Pons (tissue), 1 donor: ENCODE results near the gene RNF115.
"Not testable (repeated sequence)": the region's sequence is repeated elsewhere in the genome, so short reads cannot be mapped to it uniquely, and the experiment has no call there.

Experiments
- DNase-seq: peaks from one replicate; pipeline ENCODE4 v3.0.0-alpha.2; 2016; ENCODE audit warnings: low spot score

RNF115 gene

GRCh38 chr1:145730467-145730866, 93.4 kb downstream of the RNF115 start:
- DNase-seq = no peak

GRCh38 chr1:145729666-145730436, 94.0 kb downstream of the RNF115 start:
- no peak for DNase-seq

DNA sequence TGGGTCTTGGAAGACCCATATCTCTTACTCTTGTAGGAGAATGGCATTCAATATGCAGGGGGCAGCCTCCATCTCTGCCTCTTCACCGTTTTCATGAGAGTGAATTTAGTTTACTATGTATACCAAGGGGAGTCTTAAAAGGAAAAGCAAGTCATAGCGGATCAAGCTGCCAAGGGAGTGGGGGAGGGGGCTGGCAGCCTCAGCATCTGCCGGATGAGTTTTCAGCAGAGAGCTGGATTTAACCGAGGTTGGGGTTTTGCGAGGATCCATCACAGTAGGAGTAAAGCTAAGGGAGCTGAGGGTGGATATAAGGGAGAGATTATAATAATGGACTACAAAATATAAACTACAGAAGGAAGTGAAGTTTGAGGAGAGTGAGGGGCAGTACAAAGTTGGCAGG, 94.7 kb downstream of the RNF115 start:
- no peak for DNase-seq

GRCh38 chr1:145726193-145726592, 97.7 kb downstream of the RNF115 start:
- DNase-seq = not testable (repeated sequence)

DNA sequence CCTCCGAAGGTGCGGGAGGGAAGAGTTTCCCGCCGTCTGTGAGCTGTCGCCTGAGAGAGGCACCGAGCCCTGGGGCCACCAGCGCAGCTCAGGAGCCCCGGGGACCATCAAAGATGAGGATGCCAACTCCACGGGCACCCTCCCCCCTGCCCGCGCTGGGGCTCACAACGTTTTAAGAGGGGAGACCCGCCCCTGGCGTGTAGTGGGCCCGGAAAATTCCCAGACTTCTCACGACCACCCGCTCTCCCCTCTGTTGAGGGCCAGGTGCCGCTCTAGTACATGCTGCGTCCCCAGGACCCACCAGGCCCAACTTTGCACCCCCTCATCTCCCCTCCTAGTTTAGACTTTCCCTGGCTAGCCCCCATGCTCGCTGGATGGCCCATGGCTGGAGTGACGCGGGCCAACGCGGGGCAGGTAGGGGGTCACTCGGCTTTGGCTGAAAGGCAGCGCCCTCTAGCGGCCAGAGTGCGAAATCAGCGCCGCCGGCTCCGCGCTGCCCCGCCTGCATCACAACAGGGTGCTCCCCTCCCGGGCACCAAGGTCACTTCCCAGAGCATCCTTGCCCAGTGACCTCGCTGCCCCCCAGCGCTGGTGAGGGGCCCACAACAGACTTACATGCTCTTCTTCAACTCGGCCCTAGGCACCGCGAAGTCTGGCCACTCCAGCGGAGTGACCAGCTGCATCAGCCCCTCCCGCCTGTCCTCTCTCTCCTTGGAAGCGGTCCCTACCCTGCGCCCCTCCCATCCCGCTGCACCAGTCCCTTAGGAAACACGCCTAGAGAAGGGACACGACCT, 102.8 kb downstream of the RNF115 start:
- peak; percentile 31 for DNase-seq

DNA sequence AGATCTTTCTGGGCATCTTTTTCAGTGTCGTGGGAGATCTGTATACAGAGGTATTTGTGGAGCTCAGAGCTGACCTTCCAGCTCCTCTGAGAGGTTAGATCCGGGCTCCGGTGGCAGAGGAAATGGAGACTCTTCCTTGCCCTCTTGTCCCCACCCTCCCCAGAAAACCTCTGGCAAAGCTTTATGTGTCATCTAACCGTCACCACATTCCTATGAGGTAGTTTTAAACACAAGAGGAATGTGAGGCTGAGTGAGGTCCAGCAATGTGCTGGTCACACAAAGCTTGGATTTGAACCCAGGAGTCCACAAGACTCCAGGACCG, 103.4 kb downstream of the RNF115 start:
- no peak for DNase-seq

- no peak for DNase-seq
These were observed 104.4 kb downstream of the RNF115 start, which contains the start of gene CD160 for GRCh38 chr1:145719230-145720079. Gene CD160 (plus strand): TSS chr1:145719499. CDS start chr1:145728328, 8,829 bp downstream.

GRCh38 chr1:145718465-145718864, 105.4 kb downstream of the RNF115 start:
- not testable (repeated sequence) for DNase-seq

GRCh38 chr1:145717833-145718232, 106.1 kb downstream of the RNF115 start:
- no peak for DNase-seq

DNA sequence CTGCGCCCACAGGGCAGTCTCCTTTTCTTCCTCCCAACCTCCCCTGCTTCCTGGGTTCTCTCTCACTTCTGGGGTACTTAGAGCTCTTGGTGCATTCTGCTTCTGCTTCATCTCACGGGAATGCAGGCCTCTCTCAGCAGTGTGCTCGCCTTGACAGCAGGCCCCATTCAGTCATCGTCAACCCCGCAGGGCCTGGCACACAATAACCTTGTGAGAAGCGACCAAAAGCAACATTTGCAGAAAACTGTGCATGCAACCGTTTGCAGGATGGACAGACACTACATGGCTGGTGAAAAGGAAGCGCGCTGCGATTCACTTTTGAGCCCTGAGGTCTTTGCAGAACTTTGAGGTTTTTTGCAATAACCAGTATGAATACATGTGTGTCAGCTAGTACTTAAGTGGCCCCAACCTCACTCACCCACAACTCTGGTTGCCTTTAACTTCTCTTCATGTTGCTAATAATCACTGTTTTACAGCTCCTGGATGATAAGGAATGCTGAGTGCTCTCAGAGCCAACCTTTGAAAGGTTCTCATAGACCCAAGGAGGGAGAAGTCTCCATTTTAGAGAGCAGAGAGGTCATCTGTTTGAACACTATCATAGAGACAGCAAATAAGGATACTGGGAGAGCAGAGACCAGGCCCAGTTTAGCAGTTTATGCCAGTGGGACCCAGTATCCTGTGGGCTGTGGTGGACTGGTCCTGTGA, 107.1 kb downstream of the RNF115 start:
- no peak for DNase-seq

GRCh38 chr1:145714524-145715111, 109.3 kb downstream of the RNF115 start:
- DNase-seq = no peak

GRCh38 chr1:145711213-145711651, 112.7 kb downstream of the RNF115 start:
- no peak for DNase-seq

DNA sequence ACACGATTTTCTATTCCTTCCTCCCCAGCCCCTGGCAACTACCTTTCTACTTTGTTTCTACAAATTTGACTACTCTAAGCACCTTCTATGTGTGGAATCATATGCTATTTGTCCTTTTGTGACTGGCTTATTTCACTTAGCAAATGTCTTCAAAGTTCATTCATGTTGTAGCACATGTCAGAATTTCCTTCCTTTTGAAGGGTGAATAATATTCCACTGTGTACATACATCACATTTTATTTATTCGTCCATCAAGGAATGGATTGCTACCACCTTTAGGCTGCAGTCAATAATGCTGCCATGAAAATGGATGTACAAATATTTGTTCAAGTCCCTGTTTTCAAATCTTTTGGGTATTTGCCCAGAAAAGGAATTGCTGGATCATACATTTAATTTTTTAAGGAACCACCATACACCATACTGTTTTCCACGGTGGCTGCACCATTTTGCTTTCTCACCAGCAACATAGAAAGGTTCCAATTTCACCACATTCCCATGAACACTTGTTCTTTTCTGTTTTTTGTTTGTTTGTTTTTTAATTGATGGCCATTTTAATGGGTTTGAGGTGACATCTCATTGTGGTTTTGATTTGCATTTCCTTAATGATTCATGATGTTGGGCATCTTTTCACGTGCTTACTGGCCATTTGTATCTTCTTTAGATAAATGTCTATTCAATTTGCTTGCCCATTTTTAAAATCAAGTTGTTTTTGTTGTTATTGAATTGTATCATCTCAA, 113.4 kb downstream of the RNF115 start:
- no peak for DNase-seq

DNA sequence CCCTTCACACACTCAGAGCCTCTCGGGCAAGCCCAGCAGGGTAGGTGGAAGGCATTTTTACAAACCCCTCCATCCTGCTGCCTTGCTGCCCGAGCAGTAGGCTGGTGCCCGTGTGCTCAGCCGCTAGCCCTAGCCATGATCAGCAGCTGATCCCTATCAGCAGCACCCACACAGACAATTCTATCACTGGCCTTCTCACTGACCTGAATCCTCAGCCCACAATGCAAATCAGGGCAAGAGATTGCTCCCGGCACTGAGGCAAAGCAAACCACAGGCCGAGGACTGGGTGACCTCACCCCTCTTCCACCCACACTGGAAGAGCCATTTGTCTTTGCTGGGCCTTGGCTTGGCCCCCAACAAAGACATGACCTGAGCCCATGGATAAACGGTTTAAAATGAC, 115.8 kb downstream of the RNF115 start:
- DNase-seq = no peak

DNA sequence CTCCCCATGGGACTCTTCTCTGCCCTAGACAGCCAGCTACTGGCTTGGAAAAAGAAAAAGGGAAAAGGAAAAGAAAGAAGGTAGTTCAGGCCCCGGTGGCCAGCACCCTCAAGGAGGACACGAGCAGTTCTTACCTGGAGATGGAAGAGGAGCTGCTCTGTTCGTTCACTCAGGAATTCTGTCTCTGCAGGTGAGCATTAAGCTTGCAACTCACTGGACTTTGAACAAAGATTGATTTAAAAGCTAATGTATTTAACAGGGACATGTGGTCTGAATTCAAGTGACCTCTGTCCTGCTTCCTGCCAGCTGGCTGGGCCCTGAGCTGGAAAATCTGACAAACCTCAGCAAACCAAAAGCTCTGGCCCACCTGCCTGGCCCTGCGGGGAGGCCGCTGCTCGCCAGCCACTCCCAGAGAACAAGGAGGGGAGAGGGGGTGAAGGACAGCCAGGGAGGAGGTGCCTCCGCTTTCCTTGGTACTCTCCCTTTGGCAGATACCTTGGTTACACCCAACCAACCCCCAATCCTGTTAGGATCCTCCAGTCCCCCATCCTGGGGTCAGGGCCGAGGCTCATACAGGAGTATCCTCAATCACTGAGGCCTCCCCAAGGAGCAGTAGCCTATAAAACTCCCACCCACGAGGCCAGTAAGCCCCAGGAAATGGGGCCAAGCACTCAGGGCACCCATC, 116.6 kb downstream of the RNF115 start, which contains the start of gene PDZK1:
PDZK1 (minus strand) TSS at position 186 of the 685 bp plus-strand sequence. CDS start 19,347 bp downstream, outside the sequence.
- DNase-seq = no peak

DNA sequence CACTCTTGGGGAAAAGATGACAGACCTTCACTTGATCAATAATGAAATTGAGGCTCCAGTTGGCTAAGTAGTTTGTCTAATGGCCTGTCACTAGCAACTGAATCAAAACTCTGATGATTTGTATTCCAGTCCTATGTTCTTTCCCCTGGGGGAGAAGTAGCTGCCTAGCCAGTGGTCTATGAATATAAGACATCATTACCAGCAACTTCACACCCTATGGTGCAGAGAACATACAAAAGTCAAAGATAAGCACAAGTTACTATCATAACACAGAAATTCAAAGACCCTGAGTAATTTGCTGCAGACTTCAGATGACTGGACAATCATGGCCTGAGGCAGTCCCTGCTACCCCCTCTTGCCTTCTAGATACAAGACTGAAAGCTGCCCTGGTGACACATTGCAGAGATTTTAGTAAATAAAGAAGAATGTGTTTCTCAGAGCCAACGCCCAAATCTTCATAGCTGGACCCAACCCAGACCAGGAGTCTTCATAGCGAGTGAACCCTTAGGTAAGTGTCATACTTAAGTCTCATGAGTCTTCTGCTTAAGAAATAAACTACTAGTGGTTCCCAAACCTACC, 117.7 kb downstream of the RNF115 start:
- DNase-seq = no peak

DNA sequence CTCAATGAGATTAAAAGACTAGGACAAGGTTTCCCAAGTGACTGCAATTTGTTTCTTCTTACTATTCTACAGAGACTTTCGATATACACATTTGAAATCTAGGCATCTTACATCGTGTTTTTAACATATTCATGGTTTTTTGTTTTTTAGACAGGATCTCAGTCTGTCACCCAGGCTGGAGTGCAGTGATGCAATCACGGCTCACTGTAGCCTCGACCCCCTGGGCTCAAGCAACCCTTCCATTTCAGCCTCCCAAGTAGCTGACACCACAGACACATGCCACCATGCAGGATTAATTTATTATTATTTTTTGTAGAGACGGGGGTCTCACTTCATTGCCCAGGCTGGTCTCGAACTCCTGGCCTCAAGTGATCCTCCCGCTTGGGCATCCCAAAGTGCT, 118.3 kb downstream of the RNF115 start:
- no peak for DNase-seq

GRCh38 chr1:145702826-145703225, 121.1 kb downstream of the RNF115 start:
- DNase-seq = no peak

DNA sequence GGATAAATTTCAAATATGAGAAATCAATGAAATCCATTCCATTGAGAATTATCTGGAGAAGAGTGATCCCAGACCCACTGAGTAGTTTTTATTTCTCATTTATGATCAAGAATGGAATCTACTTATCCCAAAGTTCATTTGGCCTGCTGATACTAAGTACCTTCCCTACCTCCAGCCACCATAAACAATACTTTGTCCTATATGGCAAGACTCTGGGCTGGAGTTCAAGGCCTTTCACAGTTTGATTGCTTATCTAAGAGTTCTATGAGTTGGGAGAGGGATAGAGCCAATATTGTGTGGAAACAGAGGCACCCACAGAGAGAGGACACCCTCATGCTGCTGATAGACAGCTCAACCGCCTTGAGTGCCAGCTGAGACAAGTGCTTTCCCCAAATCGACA, 121.8 kb downstream of the RNF115 start:
- no peak for DNase-seq
